ENCODE measurements around the gene SLC6A16. TPM values are rescaled to one million over a fixed set of nuclear protein-coding genes. Genes with fewer than 3 reads are reported as not detected.

Gene SLC6A16
- total RNA-seq, 1 experiment from 2014 or later, result 5.0 TPM

GRCh38 chr19:49357186-49357585 lies 32.2 kb upstream of the SLC6A16 start:
- DNase-seq (ENCODE audit: low read depth, low spot score) (no peak), ATAC-seq (no peak)
- Histone ChIP-seq H3K4me1 (ENCODE audit: control insufficient read depth in 1 of 2, insufficient read depth in 2 of 2, low read length in 2 of 2) (peaks cover 0 to 15% of the 10 kb centered on the region in 2 experiments; a peak in 2 of 4 replicates), H3K9me3 (ENCODE audit: control insufficient read depth in 1 of 2, insufficient read depth in 1 of 2, low read depth in 1 of 2, low read length in 2 of 2) (no peaks in the 10 kb centered on the region), H3K4me2 (ENCODE audit: low read length) (no peak overlapping the region), H3K79me2 (ENCODE audit: insufficient read depth, low read length) (peaks cover 4% of the 10 kb centered on the region; the same call in 1 of the 2 replicates), H3K27me3 (ENCODE audit: insufficient read depth, low read length) (no peaks in the 10 kb centered on the region), H3K36me3 (ENCODE audit: control insufficient read depth in 1 of 2, insufficient read depth in 2 of 2, low read length in 2 of 2) (peaks cover 9 to 20% of the 10 kb centered on the region in 2 experiments), H3K4me3 (replicated peaks in 1 of 2; ENCODE audit: low read depth in 1 of 2, low read length in 2 of 2) (no peak overlapping the region), H3K9ac (ENCODE audit: low read length) (no peak overlapping the region), H3K9me2 (ENCODE audit: insufficient read depth) (no peaks in the 10 kb centered on the region), H2AFZ (ENCODE audit: low read depth, low read length, poor library complexity, severe bottlenecking) (no peak overlapping the region), H3K27ac (ENCODE audit: low read depth, low read length) (no peak overlapping the region; the same call in 1 of the 2 replicates), H4K20me1 (ENCODE audit: insufficient read depth) (no peaks in the 10 kb centered on the region)
- CTCF ChIA-PET, result no interaction called here
- POLR2A ChIA-PET, result no interaction called here
- TF ChIP-seq SIN3A (IDR thresholded peaks at IDR 0.05; ENCODE audit: low read depth) (no peak), POLR2A (IDR thresholded peaks at IDR 0.05; ENCODE audit: borderline replicate concordance, extremely low read depth, insufficient read depth, insufficient read length) (no peak), ZNF274 (IDR thresholded peaks at IDR 0.05; ENCODE audit: low read depth, low read length) (no peak), JUND (IDR thresholded peaks at IDR 0.05) (no peak), EZH2 (IDR thresholded peaks at IDR 0.05) (no peak), TCF7L2 (IDR thresholded peaks at IDR 0.05; ENCODE audit: borderline replicate concordance, extremely low read depth, insufficient read depth, insufficient read length) (no peak), EGR1 (IDR thresholded peaks at IDR 0.05; ENCODE audit: low read depth) (no peak), MAX (IDR thresholded peaks at IDR 0.05) (no peak), ZFX (IDR thresholded peaks at IDR 0.05) (no peak), ELF1 (IDR thresholded peaks at IDR 0.05; ENCODE audit: borderline replicate concordance, low read depth) (no peak), SP1 (IDR thresholded peaks at IDR 0.05; ENCODE audit: low read depth) (no peak), RAD21 (IDR thresholded peaks at IDR 0.05; ENCODE audit: low read depth) (no peak), ATF3 (IDR thresholded peaks at IDR 0.05) (no peak), CEBPB (IDR thresholded peaks at IDR 0.05; ENCODE audit: low read depth) (no peak), EZH2phosphoT487 (IDR thresholded peaks at IDR 0.05; ENCODE audit: borderline replicate concordance) (no peak), YY1 (IDR thresholded peaks at IDR 0.05; ENCODE audit: extremely low read depth, insufficient replicate concordance, low read depth, low read length) (no peak)
- TF ChIP-seq, protein P1, sequence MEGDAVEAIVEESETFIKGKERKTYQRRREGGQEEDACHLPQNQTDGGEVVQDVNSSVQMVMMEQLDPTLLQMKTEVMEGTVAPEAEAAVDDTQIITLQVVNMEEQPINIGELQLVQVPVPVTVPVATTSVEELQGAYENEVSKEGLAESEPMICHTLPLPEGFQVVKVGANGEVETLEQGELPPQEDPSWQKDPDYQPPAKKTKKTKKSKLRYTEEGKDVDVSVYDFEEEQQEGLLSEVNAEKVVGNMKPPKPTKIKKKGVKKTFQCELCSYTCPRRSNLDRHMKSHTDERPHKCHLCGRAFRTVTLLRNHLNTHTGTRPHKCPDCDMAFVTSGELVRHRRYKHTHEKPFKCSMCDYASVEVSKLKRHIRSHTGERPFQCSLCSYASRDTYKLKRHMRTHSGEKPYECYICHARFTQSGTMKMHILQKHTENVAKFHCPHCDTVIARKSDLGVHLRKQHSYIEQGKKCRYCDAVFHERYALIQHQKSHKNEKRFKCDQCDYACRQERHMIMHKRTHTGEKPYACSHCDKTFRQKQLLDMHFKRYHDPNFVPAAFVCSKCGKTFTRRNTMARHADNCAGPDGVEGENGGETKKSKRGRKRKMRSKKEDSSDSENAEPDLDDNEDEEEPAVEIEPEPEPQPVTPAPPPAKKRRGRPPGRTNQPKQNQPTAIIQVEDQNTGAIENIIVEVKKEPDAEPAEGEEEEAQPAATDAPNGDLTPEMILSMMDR (IDR thresholded peaks at IDR 0.05 in 2 of 3, conservative IDR thresholded peaks at IDR 0.05 in 1 of 3; ENCODE audit: borderline replicate concordance in 1 of 3, insufficient read depth in 1 of 3, low read depth in 2 of 3, low read length in 2 of 3), result no peak
- TF ChIP-seq, protein P2, sequence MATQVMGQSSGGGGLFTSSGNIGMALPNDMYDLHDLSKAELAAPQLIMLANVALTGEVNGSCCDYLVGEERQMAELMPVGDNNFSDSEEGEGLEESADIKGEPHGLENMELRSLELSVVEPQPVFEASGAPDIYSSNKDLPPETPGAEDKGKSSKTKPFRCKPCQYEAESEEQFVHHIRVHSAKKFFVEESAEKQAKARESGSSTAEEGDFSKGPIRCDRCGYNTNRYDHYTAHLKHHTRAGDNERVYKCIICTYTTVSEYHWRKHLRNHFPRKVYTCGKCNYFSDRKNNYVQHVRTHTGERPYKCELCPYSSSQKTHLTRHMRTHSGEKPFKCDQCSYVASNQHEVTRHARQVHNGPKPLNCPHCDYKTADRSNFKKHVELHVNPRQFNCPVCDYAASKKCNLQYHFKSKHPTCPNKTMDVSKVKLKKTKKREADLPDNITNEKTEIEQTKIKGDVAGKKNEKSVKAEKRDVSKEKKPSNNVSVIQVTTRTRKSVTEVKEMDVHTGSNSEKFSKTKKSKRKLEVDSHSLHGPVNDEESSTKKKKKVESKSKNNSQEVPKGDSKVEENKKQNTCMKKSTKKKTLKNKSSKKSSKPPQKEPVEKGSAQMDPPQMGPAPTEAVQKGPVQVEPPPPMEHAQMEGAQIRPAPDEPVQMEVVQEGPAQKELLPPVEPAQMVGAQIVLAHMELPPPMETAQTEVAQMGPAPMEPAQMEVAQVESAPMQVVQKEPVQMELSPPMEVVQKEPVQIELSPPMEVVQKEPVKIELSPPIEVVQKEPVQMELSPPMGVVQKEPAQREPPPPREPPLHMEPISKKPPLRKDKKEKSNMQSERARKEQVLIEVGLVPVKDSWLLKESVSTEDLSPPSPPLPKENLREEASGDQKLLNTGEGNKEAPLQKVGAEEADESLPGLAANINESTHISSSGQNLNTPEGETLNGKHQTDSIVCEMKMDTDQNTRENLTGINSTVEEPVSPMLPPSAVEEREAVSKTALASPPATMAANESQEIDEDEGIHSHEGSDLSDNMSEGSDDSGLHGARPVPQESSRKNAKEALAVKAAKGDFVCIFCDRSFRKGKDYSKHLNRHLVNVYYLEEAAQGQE (IDR thresholded peaks at IDR 0.05; ENCODE audit: low read depth), result no peak
- intact Hi-C loops (cut with micrococcal nuclease), result no loop called here
- RAD21 ChIA-PET (ENCODE audit: low non-redundant PET in 1 of 2, low total read pairs in 2 of 2, uncharacterized antibody in 2 of 2, unreplicated experiment in 2 of 2), result no interaction called here
- BruUV-seq (replicated peaks), result no TSS peak

Measured in HCT116 (cell line).